Neuronal stem cell (in vitro differentiated cells): ENCODE data around the gene LCAT.
A peak's percentile ranks its signal among the peaks of the same experiment; 100 is the strongest.

ENCODE experiments used
- DNase-seq: peaks from one replicate; pipeline ENCODE4 v3.0.0-alpha.2; 2013; ENCODE audit warnings: low spot score
- H2AFZ ChIP-seq: one replicate; pipeline ENCODE4 v1.6.1; 2013; ENCODE audit warnings: mild to moderate bottlenecking, low read length, inconsistent platforms
- H2AK5ac ChIP-seq: 2 replicates; pipeline ENCODE4 v1.6.1; 2013; ENCODE audit warnings: low read depth, mild to moderate bottlenecking, inconsistent platforms, low read length, moderate library complexity, mixed read lengths
- H2BK120ac ChIP-seq: 2 replicates; pipeline ENCODE4 v1.6.1; 2013; ENCODE audit warnings: low read depth, mild to moderate bottlenecking, inconsistent platforms, low read length, moderate library complexity, mixed read lengths
- H2BK12ac ChIP-seq: one replicate; pipeline ENCODE4 v1.6.1; 2013; ENCODE audit warnings: low read length, inconsistent platforms
- H2BK15ac ChIP-seq: 2 replicates; pipeline ENCODE4 v1.6.1; 2013; ENCODE audit warnings: mild to moderate bottlenecking, low read length, inconsistent platforms, mixed read lengths
- H2BK5ac ChIP-seq: one replicate; pipeline ENCODE4 v1.6.1; 2013; ENCODE audit warnings: inconsistent platforms, mild to moderate bottlenecking, low read length, moderate library complexity
- H3K14ac ChIP-seq: one replicate; pipeline ENCODE4 v1.6.1; 2013; ENCODE audit warnings: low read length, inconsistent platforms
- H3K18ac ChIP-seq: 2 replicates; pipeline ENCODE4 v1.6.1; 2013; ENCODE audit warnings: low read length, inconsistent platforms
- H3K23ac ChIP-seq: 2 replicates; pipeline ENCODE4 v1.6.1; 2013; ENCODE audit warnings: low read depth, mild to moderate bottlenecking, mixed read lengths, low read length, inconsistent platforms; ENCODE audit not compliant: poor library complexity
- H3K27ac ChIP-seq: replicated peaks from 3 replicates; pipeline ENCODE4 v1.5.1; 2013; ENCODE audit warnings: low read length, inconsistent platforms
- H3K27me3 ChIP-seq, 3 experiments: 2 replicates each; pipeline ENCODE4 v1.6.1; 2013; ENCODE audit warnings: low read length in 3 of 3, mild to moderate bottlenecking in 2 of 3, inconsistent platforms in 1 of 3, low read depth in 1 of 3, mixed read lengths in 1 of 3, moderate library complexity in 1 of 3; ENCODE audit not compliant: control insufficient read depth in 3 of 3, insufficient read depth in 3 of 3
- H3K36me3 ChIP-seq, 2 donors: replicated peaks in 1 of 2; 2 replicates each; pipeline ENCODE4 v1.6.1; 2013; ENCODE audit warnings: low read length in 2 of 2; ENCODE audit not compliant: control insufficient read depth in 2 of 2, insufficient read depth in 2 of 2
- H3K4ac ChIP-seq: 2 replicates; pipeline ENCODE4 v1.6.1; 2013; ENCODE audit warnings: inconsistent platforms, mild to moderate bottlenecking, low read length, moderate library complexity
- H3K4me1 ChIP-seq, 2 donors: 1 replicate in 1 of 2; 2 replicates in 1 of 2; pipeline ENCODE4 v1.6.1; 2013; ENCODE audit warnings: low read length in 2 of 2, low read depth in 1 of 2; ENCODE audit not compliant: control insufficient read depth in 2 of 2, insufficient read depth in 1 of 2
- H3K4me2 ChIP-seq: one replicate; pipeline ENCODE4 v1.6.1; 2013; ENCODE audit warnings: mild to moderate bottlenecking, low read length, inconsistent platforms; ENCODE audit not compliant: insufficient read depth, poor library complexity, severe bottlenecking
- H3K4me3 ChIP-seq, 2 donors: 2 replicates each; pipeline ENCODE4 v1.5.1; 2013; ENCODE audit warnings: low read length in 2 of 2, mild to moderate bottlenecking in 2 of 2, inconsistent platforms in 1 of 2, moderate library complexity in 1 of 2
- H3K79me1 ChIP-seq: one replicate; pipeline ENCODE4 v1.6.1; 2013; ENCODE audit warnings: low read depth, mild to moderate bottlenecking, inconsistent platforms, low read length, moderate library complexity
- H3K9ac ChIP-seq: one replicate; pipeline ENCODE4 v1.6.1; 2013; ENCODE audit warnings: mild to moderate bottlenecking, low read depth, low read length, inconsistent platforms; ENCODE audit not compliant: poor library complexity
- H3K9me3 ChIP-seq, 2 donors: replicated peaks in 1 of 2; 2 replicates each; pipeline versions ENCODE3 to v1.6.1; 2013; ENCODE audit warnings: low read length in 2 of 2, mild to moderate bottlenecking in 2 of 2, inconsistent platforms in 1 of 2, low read depth in 1 of 2, mixed read lengths in 1 of 2, moderate library complexity in 1 of 2; ENCODE audit not compliant: control insufficient read depth in 2 of 2, insufficient read depth in 1 of 2
- H4K8ac ChIP-seq: one replicate; pipeline ENCODE4 v1.6.1; 2013; ENCODE audit warnings: low read depth, mild to moderate bottlenecking, inconsistent platforms, low read length, moderate library complexity
- H4K91ac ChIP-seq: one replicate; pipeline ENCODE4 v1.6.1; 2013; ENCODE audit warnings: low read length, low read depth, mild to moderate bottlenecking, inconsistent platforms; ENCODE audit not compliant: poor library complexity
- WGBS, 2 donors: extraction: QIAGEN DNeasy Blood & Tissue Kit; methylation state at CpG; one replicate each; pipeline ENCODE4 v1.1.7; 2013; ENCODE audit warnings: missing lambda C conversion rate in 2 of 2, mixed read lengths in 1 of 2; ENCODE audit not compliant: insufficient read length in 2 of 2, insufficient replicate concordance in 1 of 2; ENCODE audit errors: extremely low coverage in 2 of 2; 5-methylcytosine and 5-hydroxymethylcytosine counted together

Gene LCAT

GRCh38 chr16:67967958-67968399 lies 24.1 kb upstream of the LCAT start:
- H3K9me3 ChIP-seq: no peaks in the 10 kb centered on the region
- H2AK5ac ChIP-seq: peak overlapping the region; percentile 1
- H3K27ac ChIP-seq: no peak overlapping the region
- no peak overlapping the region for H3K4ac ChIP-seq
- H3K79me1 ChIP-seq: peaks cover 15% of the 10 kb centered on the region
- peak overlapping the region; percentile 32 for H3K14ac ChIP-seq
- peak overlapping the region; percentile 53 to 96 for H3K4me3 ChIP-seq
- H2AFZ ChIP-seq: peak overlapping the region; percentile 90
- peak overlapping the region; percentile 63 for H3K4me2 ChIP-seq
- no CpG with 5 or more reads among the region's 45 CpGs for WGBS, 2 donors
- H3K4me1 ChIP-seq: peaks cover 20 to 28% of the 10 kb centered on the region in 2 donors
- H3K36me3 ChIP-seq: peaks cover 6 to 11% of the 10 kb centered on the region in 2 donors
- no peak overlapping the region for H2BK5ac ChIP-seq
- no peak overlapping the region for H4K8ac ChIP-seq
- H4K91ac ChIP-seq: no peak overlapping the region
- H3K27me3 ChIP-seq: no peaks in the 10 kb centered on the region
- peak overlapping the region; percentile 97 for H3K18ac ChIP-seq
- H3K23ac ChIP-seq: peak overlapping the region; percentile 59
- H2BK12ac ChIP-seq: no peak overlapping the region
- no peak overlapping the region for H2BK15ac ChIP-seq
- H3K9ac ChIP-seq: peak overlapping the region; percentile 86
- peak; percentile 32 for DNase-seq
- no peak overlapping the region for H2BK120ac ChIP-seq

- Histone ChIP-seq H3K9me3 (no peaks in the 10 kb centered on the region), H2BK120ac (no peak overlapping the region), H2AK5ac (no peak overlapping the region), H3K27me3 (no peaks in the 10 kb centered on the region), H3K9ac (peak overlapping the region; percentile 61), H3K27ac (no peak overlapping the region), H3K14ac (no peak overlapping the region), H3K4ac (no peak overlapping the region), H3K79me1 (peaks cover 15% of the 10 kb centered on the region), H3K4me1 (peaks cover 20 to 28% of the 10 kb centered on the region in 2 donors), H2BK5ac (no peak overlapping the region), H3K36me3 (peaks cover 8 to 15% of the 10 kb centered on the region in 2 donors), H3K4me3 (peak overlapping the region; percentile 53 to 96), H2BK12ac (no peak overlapping the region), H4K91ac (no peak overlapping the region), H4K8ac (no peak overlapping the region), H3K18ac (peak overlapping the region; percentile 1), H2AFZ (peak overlapping the region; percentile 90), H3K4me2 (peak overlapping the region; percentile 63), H2BK15ac (no peak overlapping the region), H3K23ac (no peak overlapping the region)
- no CpG with 5 or more reads among the region's 18 CpGs for WGBS, 2 donors
- no peak for DNase-seq
Observed at GRCh38 chr16:67967183-67967957, 23.4 kb upstream of the LCAT start.

GRCh38 chr16:67966549-67967182 lies 22.7 kb upstream of the LCAT start:
- H3K4me3 ChIP-seq: peak overlapping the region; percentile 53 to 96

More at GRCh38 chr16:67966549-67967182, 22.7 kb upstream of the LCAT start:
- Histone ChIP-seq H3K23ac (no peak overlapping the region), H4K8ac (no peak overlapping the region), H3K36me3 (peaks cover 15 to 22% of the 10 kb centered on the region in 2 donors), H2BK5ac (no peak overlapping the region), H2BK12ac (no peak overlapping the region), H2AK5ac (no peak overlapping the region), H3K14ac (no peak overlapping the region), H3K9me3 (no peaks in the 10 kb centered on the region), H3K4me1 (peaks cover 20 to 28% of the 10 kb centered on the region in 2 donors), H3K27ac (peak overlapping the region; percentile 20), H3K4me2 (peak overlapping the region; percentile 63), H3K79me1 (peaks cover 15% of the 10 kb centered on the region), H2AFZ (no peak overlapping the region), H2BK15ac (no peak overlapping the region), H3K4ac (no peak overlapping the region), H3K9ac (peak overlapping the region; percentile 75), H3K18ac (peak overlapping the region; percentile 0), H3K27me3 (no peaks in the 10 kb centered on the region), H4K91ac (no peak overlapping the region), H2BK120ac (no peak overlapping the region)
- WGBS, 2 donors: no CpG with 5 or more reads among the region's 3 CpGs
- DNase-seq: no peak
